ENCODE results near the gene GPR137B.

- TF ChIP-seq ATF3 (IDR thresholded peaks at IDR 0.05; ENCODE audit: insufficient read depth, low read depth, low read length) (no peak), USF2 (IDR thresholded peaks at IDR 0.05; ENCODE audit: low read length) (no peak), CTCF (IDR thresholded peaks at IDR 0.05; ENCODE audit: control extremely low read depth in 1 of 3, insufficient read depth in 1 of 3, low read depth in 1 of 3, low read length in 3 of 3) (no peak), POLR2A (IDR thresholded peaks at IDR 0.05; ENCODE audit: control extremely low read depth in 1 of 2, low read depth in 2 of 2, low read length in 2 of 2) (no peak), SAP30 (IDR thresholded peaks at IDR 0.05; ENCODE audit: insufficient read depth, insufficient replicate concordance, low read length) (no peak)
Measured at GRCh38 chr1:236172041-236172579, 29.8 kb downstream of the GPR137B start.
